HepG2 (cell line): ENCODE results near the gene SUPT6H. TPM values are rescaled to one million over a fixed set of nuclear protein-coding genes. Genes with fewer than 3 reads are reported as not detected.

ENCODE experiments used
- CHD2 ChIP-seq: IDR thresholded peaks from 2 replicates; pipeline ENCODE4 v1.6.1; 2011; ENCODE audit warnings: low read depth, low read length, improper control_type of control experiment
- FOXC1 ChIP-seq: sonication (generic); formaldehyde crosslinking; IDR thresholded peaks from 2 replicates; pipeline ENCODE4 v1.8.0; 2022; ENCODE audit warnings: mild to moderate bottlenecking, missing genetic modification reagents, borderline replicate concordance
- HDAC2 ChIP-seq: sonication (generic); formaldehyde crosslinking; IDR thresholded peaks from 2 replicates; pipeline ENCODE4 v1.4.0; 2020; ENCODE audit warnings: missing genetic modification reagents
- IKZF4 ChIP-seq: sonication (generic); formaldehyde crosslinking; IDR thresholded peaks from 2 replicates; pipeline ENCODE4 v1.5.1; 2020; ENCODE audit warnings: borderline replicate concordance, mild to moderate bottlenecking, low read depth, missing genetic modification reagents; ENCODE audit errors: not compliant biosample characterization
- UBTF ChIP-seq: sonication (generic); formaldehyde crosslinking; IDR thresholded peaks from 2 replicates; pipeline ENCODE4 v1.4.0; 2020; ENCODE audit warnings: mild to moderate bottlenecking, missing genetic modification reagents
- YEATS2 ChIP-seq: sonication (generic); formaldehyde crosslinking; IDR thresholded peaks from 2 replicates; pipeline ENCODE4 v1.4.0; 2020; ENCODE audit warnings: missing genetic modification reagents, borderline replicate concordance
- ZNF121 ChIP-seq: sonication (generic); formaldehyde crosslinking; IDR thresholded peaks from 2 replicates; pipeline ENCODE4 v1.5.0; 2020; ENCODE audit warnings: mild to moderate bottlenecking, missing genetic modification reagents
- ZNF605 ChIP-seq: sonication (generic); formaldehyde crosslinking; IDR thresholded peaks from 2 replicates; pipeline ENCODE4 v1.8.0; 2022; ENCODE audit warnings: mild to moderate bottlenecking, missing genetic modification reagents
- ZNF614 ChIP-seq: IDR thresholded peaks from 2 replicates; pipeline ENCODE4 v1.6.1; 2018; ENCODE audit warnings: missing biosample characterization, missing genetic modification reagents, inconsistent platforms, borderline replicate concordance
- polyA plus RNA-seq, 8 experiments: library from polyadenylated mRNA; depleted of rRNA in 3 of 8; stranded (reverse) in 7 of 8; unstranded in 1 of 8; fragments of >200 nt; fragmentation: Illumina TruSeq in 4 of 8; extraction: Trizol in 4 of 8; gene quantifications; 2 replicates each; pipeline versions ENCODE4 v1.2.1 to v1.2.3, GENCODE V29; 2011 to 2016; ENCODE audit warnings: low read depth in 4 of 8, missing spikeins in 1 of 8, mixed read lengths in 1 of 8; ENCODE audit not compliant: insufficient read depth in 1 of 8
- total RNA-seq, 5 experiments: library from RNA; depleted of rRNA; stranded (reverse); fragments of >200 nt; fragmentation: Illumina TruSeq; extraction: Trizol; gene quantifications; 2 replicates each; pipeline ENCODE4 v1.2.3, GENCODE V29; 2016; ENCODE audit warnings: low read depth in 1 of 5
- TF ChIP-seq, protein P1 (sequence below): IDR thresholded peaks from 2 replicates; pipeline ENCODE4 v1.6.1; 2018; ENCODE audit warnings: missing genetic modification reagents, mild to moderate bottlenecking, missing compliant biosample characterization
- TF ChIP-seq, protein P2 (sequence below): sonication (generic); formaldehyde crosslinking; IDR thresholded peaks from 2 replicates; pipeline ENCODE4 v1.4.0; 2020; ENCODE audit warnings: missing genetic modification reagents, borderline replicate concordance
- TF ChIP-seq, protein P3 (sequence below): sonication (generic); formaldehyde crosslinking; IDR thresholded peaks from 2 replicates; pipeline ENCODE4 v1.5.0; 2020; ENCODE audit warnings: mild to moderate bottlenecking, missing genetic modification reagents, moderate library complexity
- TF ChIP-seq, protein P4 (sequence below): sonication (generic); formaldehyde crosslinking; IDR thresholded peaks from 2 replicates; pipeline ENCODE4 v1.8.0; 2022; ENCODE audit warnings: mild to moderate bottlenecking, missing genetic modification reagents, moderate library complexity

SUPT6H gene
- total and polyA plus RNA-seq, 2 of the 13 experiments (the other 11 are each of a cell fraction or from before 2014, with no cell fraction given): 32.7 to 39.9 TPM

GRCh38 chr17:28698253-28698941 lies 36.4 kb downstream of the SUPT6H start (continued):
- TF ChIP-seq, protein P1, sequence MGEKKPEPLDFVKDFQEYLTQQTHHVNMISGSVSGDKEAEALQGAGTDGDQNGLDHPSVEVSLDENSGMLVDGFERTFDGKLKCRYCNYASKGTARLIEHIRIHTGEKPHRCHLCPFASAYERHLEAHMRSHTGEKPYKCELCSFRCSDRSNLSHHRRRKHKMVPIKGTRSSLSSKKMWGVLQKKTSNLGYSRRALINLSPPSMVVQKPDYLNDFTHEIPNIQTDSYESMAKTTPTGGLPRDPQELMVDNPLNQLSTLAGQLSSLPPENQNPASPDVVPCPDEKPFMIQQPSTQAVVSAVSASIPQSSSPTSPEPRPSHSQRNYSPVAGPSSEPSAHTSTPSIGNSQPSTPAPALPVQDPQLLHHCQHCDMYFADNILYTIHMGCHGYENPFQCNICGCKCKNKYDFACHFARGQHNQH (CRISPR knock-in tag): peak; percentile 88
- peak; percentile 73 for TF ChIP-seq UBTF (CRISPR knock-in tag)
- TF ChIP-seq ZNF605 (CRISPR knock-in tag): peak; percentile 63; the same call in 1 of the 2 replicates
- peak; percentile 57 for TF ChIP-seq IKZF4
- TF ChIP-seq, protein P2, sequence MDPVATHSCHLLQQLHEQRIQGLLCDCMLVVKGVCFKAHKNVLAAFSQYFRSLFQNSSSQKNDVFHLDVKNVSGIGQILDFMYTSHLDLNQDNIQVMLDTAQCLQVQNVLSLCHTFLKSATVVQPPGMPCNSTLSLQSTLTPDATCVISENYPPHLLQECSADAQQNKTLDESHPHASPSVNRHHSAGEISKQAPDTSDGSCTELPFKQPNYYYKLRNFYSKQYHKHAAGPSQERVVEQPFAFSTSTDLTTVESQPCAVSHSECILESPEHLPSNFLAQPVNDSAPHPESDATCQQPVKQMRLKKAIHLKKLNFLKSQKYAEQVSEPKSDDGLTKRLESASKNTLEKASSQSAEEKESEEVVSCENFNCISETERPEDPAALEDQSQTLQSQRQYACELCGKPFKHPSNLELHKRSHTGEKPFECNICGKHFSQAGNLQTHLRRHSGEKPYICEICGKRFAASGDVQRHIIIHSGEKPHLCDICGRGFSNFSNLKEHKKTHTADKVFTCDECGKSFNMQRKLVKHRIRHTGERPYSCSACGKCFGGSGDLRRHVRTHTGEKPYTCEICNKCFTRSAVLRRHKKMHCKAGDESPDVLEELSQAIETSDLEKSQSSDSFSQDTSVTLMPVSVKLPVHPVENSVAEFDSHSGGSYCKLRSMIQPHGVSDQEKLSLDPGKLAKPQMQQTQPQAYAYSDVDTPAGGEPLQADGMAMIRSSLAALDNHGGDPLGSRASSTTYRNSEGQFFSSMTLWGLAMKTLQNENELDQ (CRISPR knock-in tag): no peak
- TF ChIP-seq, protein P3, sequence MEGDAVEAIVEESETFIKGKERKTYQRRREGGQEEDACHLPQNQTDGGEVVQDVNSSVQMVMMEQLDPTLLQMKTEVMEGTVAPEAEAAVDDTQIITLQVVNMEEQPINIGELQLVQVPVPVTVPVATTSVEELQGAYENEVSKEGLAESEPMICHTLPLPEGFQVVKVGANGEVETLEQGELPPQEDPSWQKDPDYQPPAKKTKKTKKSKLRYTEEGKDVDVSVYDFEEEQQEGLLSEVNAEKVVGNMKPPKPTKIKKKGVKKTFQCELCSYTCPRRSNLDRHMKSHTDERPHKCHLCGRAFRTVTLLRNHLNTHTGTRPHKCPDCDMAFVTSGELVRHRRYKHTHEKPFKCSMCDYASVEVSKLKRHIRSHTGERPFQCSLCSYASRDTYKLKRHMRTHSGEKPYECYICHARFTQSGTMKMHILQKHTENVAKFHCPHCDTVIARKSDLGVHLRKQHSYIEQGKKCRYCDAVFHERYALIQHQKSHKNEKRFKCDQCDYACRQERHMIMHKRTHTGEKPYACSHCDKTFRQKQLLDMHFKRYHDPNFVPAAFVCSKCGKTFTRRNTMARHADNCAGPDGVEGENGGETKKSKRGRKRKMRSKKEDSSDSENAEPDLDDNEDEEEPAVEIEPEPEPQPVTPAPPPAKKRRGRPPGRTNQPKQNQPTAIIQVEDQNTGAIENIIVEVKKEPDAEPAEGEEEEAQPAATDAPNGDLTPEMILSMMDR (CRISPR knock-in tag): peak; percentile 46
- TF ChIP-seq CHD2: peak; percentile 39; the same call in 1 of the 2 replicates
- peak; percentile 33; the same call in 1 of the 2 replicates for TF ChIP-seq FOXC1 (CRISPR knock-in tag)
- TF ChIP-seq HDAC2: peak; percentile 95
- peak; percentile 86 for TF ChIP-seq ZNF121 (CRISPR knock-in tag)
- peak; percentile 88 for TF ChIP-seq ZNF614
- TF ChIP-seq, protein P4, sequence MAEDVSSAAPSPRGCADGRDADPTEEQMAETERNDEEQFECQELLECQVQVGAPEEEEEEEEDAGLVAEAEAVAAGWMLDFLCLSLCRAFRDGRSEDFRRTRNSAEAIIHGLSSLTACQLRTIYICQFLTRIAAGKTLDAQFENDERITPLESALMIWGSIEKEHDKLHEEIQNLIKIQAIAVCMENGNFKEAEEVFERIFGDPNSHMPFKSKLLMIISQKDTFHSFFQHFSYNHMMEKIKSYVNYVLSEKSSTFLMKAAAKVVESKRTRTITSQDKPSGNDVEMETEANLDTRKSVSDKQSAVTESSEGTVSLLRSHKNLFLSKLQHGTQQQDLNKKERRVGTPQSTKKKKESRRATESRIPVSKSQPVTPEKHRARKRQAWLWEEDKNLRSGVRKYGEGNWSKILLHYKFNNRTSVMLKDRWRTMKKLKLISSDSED (CRISPR knock-in tag): no peak
- peak; percentile 76; the same call in 1 of the 2 replicates for TF ChIP-seq YEATS2 (CRISPR knock-in tag)
